ENCODE measurements around the gene NCAM1.

Gene NCAM1

GRCh38 chr11:113090716-113091480, 129.7 kb downstream of the NCAM1 start:
- no peak for DNase-seq

- no peak for DNase-seq
Observed at GRCh38 chr11:113091481-113091780, 130.2 kb downstream of the NCAM1 start.

GRCh38 chr11:113096648-113097047, 135.4 kb downstream of the NCAM1 start:
- DNase-seq: no peak

GRCh38 chr11:113103932-113104690, 142.9 kb downstream of the NCAM1 start:
- DNase-seq: no peak

GRCh38 chr11:113104691-113105251, 143.6 kb downstream of the NCAM1 start:
- DNase-seq: no peak

- no peak for DNase-seq
Observed at GRCh38 chr11:113105592-113105991, 144.4 kb downstream of the NCAM1 start.

- DNase-seq: no peak
Observed at GRCh38 chr11:113106507-113106906, 145.3 kb downstream of the NCAM1 start.

GRCh38 chr11:113110046-113110445, 148.8 kb downstream of the NCAM1 start:
- no peak for DNase-seq

GRCh38 chr11:113111156-113111555, 149.9 kb downstream of the NCAM1 start:
- no peak for DNase-seq

GRCh38 chr11:113112307-113112706, 151.1 kb downstream of the NCAM1 start:
- no peak for DNase-seq

- no peak for DNase-seq
Observed at GRCh38 chr11:113113801-113114704, 152.8 kb downstream of the NCAM1 start.

GRCh38 chr11:113114705-113115027, 153.4 kb downstream of the NCAM1 start:
- no peak for DNase-seq

- DNase-seq: no peak
Observed at GRCh38 chr11:113118104-113118503, 156.9 kb downstream of the NCAM1 start.

GRCh38 chr11:113119074-113119473, 157.9 kb downstream of the NCAM1 start:
- DNase-seq: no peak

- no peak for DNase-seq
Observed at GRCh38 chr11:113119966-113120736, 158.9 kb downstream of the NCAM1 start.

GRCh38 chr11:113121746-113122145, 160.5 kb downstream of the NCAM1 start:
- no peak for DNase-seq

GRCh38 chr11:113124006-113124405, 162.8 kb downstream of the NCAM1 start:
- no peak for DNase-seq

GRCh38 chr11:113124578-113124977, 163.4 kb downstream of the NCAM1 start:
- DNase-seq: no peak

GRCh38 chr11:113129261-113129992, 168.2 kb downstream of the NCAM1 start:
- DNase-seq: no peak

- DNase-seq: no peak
Observed at GRCh38 chr11:113131036-113131775, 170.0 kb downstream of the NCAM1 start.

GRCh38 chr11:113133071-113133470, 171.9 kb downstream of the NCAM1 start:
- no peak for DNase-seq
